GM18508 (cell line): Measurements from ENCODE around the gene KBTBD13.

Source experiments
- ATAC-seq: cut with Tn5 transposase; IDR thresholded peaks from one replicate; pipeline ENCODE4 v1.9.1; 2021; ENCODE audit warnings: moderate number of reproducible peaks; ENCODE audit not compliant: insufficient read depth, unreplicated experiment

KBTBD13 gene

DNA sequence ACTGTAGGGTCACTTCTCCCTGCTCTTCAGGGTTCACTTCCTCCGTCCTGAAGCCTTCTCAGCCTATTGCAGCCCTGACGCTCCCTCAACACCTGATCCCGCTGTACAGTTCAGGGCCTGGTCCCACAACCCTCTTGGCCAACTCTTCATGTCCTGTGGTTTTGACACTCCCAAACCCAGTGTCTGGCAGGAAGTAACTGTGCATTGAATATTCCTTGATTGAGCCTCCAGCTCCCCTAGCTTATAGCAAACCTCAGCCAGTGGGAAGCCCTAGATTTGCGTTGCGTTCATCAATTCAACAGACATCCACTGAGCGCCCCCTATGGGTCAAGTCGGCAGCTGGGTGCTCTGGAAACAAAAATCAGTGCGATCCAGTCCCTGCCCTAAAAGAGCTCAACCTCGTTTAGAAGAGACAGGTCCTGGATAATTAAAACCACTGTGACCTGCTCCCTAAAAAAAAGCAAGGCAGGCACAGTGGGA is 24.9 kb downstream of the KBTBD13 start:
- no peak for ATAC-seq

- ATAC-seq, result no peak
These were observed 25.6 kb downstream of the KBTBD13 start for GRCh38 chr15:65101891-65102708.

GRCh38 chr15:65102912-65103311 is 26.4 kb downstream of the KBTBD13 start:
- no peak for ATAC-seq

GRCh38 chr15:65105038-65105437 is 28.5 kb downstream of the KBTBD13 start:
- no peak for ATAC-seq

DNA sequence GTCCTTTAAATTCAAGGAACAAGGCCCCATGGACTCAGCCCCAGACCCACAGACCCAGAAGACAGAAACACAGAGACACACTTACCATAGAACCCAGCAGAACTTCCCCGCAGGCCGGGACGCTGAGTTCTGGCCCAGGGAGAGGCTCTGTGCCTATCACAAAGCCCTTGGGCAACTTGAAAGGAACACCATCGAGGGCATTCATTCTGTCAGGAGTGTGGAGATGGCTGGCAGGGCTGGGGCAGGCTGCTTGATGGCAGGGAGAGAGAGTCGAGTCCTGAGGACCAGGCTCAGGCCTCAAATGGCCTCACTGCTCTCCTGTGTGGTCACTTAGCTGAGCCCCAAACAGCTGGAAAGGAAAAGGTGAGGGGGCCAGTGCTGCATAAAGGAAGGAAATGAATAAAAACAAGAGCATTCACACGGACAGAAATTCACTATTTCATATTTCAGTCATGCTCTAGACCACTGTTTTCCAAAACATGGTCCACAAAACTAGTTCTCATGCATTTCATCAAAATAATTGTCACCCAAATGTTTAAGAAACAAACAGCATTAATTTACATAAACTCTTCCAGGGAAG is 29.6 kb downstream of the KBTBD13 start:
- no peak for ATAC-seq

DNA sequence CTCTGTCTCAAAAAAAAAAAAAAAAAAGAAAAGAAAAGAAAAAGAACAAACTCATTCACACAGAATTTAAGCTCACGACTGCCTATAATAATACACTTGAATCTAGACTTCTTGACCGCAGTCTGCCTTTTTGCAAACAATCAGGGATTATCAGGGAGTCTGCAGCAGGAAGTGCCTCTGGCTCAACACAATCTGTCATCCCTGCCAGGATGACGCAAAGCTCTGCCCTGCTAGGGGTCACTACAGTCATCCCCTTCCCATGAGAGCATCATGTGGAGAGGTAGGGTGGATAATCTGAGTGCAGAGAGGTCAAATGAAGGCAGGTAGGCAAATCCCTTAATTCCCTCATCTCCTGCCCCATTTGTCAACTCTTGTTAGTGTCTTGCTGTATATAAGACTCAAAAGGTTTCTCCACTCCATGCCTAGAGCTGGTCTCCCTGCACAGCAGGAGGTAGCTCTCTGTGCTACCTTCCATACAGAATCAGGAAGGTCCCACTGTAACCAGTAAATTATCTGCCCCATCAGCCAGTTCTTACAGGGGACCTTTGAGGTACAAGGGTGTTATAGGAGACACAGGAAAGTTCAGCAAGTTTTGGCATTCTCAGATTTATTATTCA is 34.2 kb downstream of the KBTBD13 start:
- no peak for ATAC-seq

- no peak for ATAC-seq
These were observed 38.5 kb downstream of the KBTBD13 start, which contains the start of gene UBAP1L for GRCh38 chr15:65115086-65115485. Gene UBAP1L (minus strand): TSS chr15:65115200. CDS start chr15:65106215, 8,985 bp downstream.

DNA sequence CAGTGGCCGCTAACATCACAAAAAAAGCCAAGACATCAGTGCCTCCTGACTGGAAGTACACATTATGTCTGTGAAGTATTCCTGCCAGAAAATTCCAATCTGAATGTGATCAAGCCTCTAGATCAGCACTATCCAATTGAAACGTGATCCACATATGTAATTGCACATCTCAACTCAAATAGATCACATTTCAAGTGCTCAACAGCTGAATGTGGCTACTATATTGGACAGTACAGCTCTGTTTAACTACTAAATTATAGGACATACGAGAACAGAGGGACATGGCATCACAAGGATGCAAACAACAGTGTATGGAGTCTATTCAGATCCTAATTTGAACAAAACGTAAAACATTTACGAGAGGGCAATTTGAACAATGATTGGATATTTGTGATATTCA is 39.0 kb downstream of the KBTBD13 start:
- ATAC-seq, result no peak
